ENCODE measurements around the gene MTTP.

Gene MTTP

GRCh38 chr4:99571883-99572282 is 2.7 kb upstream of the MTTP start:
- TF ChIP-seq POLR2A (IDR thresholded peaks at IDR 0.05; ENCODE audit: extremely low read depth, insufficient read length) (no peak), MAX (IDR thresholded peaks at IDR 0.05; ENCODE audit: low read depth, low read length) (no peak), CTCF (IDR thresholded peaks at IDR 0.05; ENCODE audit: low read depth, low read length) (no peak), MYC (IDR thresholded peaks at IDR 0.05; ENCODE audit: low read depth, low read length) (no peak)
- H3K4me3 ChIP-seq (ENCODE audit: low read depth, low read length) = no peak overlapping the region

GRCh38 chr4:99572527-99573240 is 1.9 kb upstream of the MTTP start:
- no peak overlapping the region for H3K4me3 ChIP-seq (ENCODE audit: low read depth, low read length)
- DNase-seq (ENCODE audit: low read depth) = no peak
- no peak for TF ChIP-seq MAX (IDR thresholded peaks at IDR 0.05; ENCODE audit: low read depth, low read length)
- TF ChIP-seq MYC (IDR thresholded peaks at IDR 0.05; ENCODE audit: low read depth, low read length) = no peak
- TF ChIP-seq CTCF (IDR thresholded peaks at IDR 0.05; ENCODE audit: low read depth, low read length) = no peak
- no peak for TF ChIP-seq POLR2A (IDR thresholded peaks at IDR 0.05; ENCODE audit: extremely low read depth, insufficient read length)

More at GRCh38 chr4:99571883-99572282, 2.7 kb upstream of the MTTP start:
- DNase-seq (ENCODE audit: low read depth) = no peak

GRCh38 chr4:99573735-99574368 is 772 bp upstream of the MTTP start:
- H3K4me3 ChIP-seq (ENCODE audit: low read depth, low read length) = no peak overlapping the region
- TF ChIP-seq MAX (IDR thresholded peaks at IDR 0.05; ENCODE audit: low read depth, low read length) = no peak
- TF ChIP-seq POLR2A (IDR thresholded peaks at IDR 0.05; ENCODE audit: extremely low read depth, insufficient read length) = no peak
- TF ChIP-seq CTCF (IDR thresholded peaks at IDR 0.05; ENCODE audit: low read depth, low read length) = no peak
- no peak for TF ChIP-seq MYC (IDR thresholded peaks at IDR 0.05; ENCODE audit: low read depth, low read length)

GRCh38 chr4:99578714-99579113 is 4.1 kb downstream of the MTTP start:
- no peak for TF ChIP-seq MYC (IDR thresholded peaks at IDR 0.05; ENCODE audit: low read depth, low read length)
- no peak for TF ChIP-seq MAX (IDR thresholded peaks at IDR 0.05; ENCODE audit: low read depth, low read length)
- no peak for TF ChIP-seq CTCF (IDR thresholded peaks at IDR 0.05; ENCODE audit: low read depth, low read length)
- TF ChIP-seq POLR2A (IDR thresholded peaks at IDR 0.05; ENCODE audit: extremely low read depth, insufficient read length) = no peak
- H3K4me3 ChIP-seq (ENCODE audit: low read depth, low read length) = no peak overlapping the region
- DNase-seq (ENCODE audit: low read depth) = no peak

More at GRCh38 chr4:99573735-99574368, 772 bp upstream of the MTTP start:
- no peak for DNase-seq (ENCODE audit: low read depth)

- TF ChIP-seq MYC (IDR thresholded peaks at IDR 0.05; ENCODE audit: low read depth, low read length) (no peak), CTCF (IDR thresholded peaks at IDR 0.05; ENCODE audit: low read depth, low read length) (no peak), POLR2A (IDR thresholded peaks at IDR 0.05; ENCODE audit: extremely low read depth, insufficient read length) (no peak), MAX (IDR thresholded peaks at IDR 0.05; ENCODE audit: low read depth, low read length) (no peak)
- H3K4me3 ChIP-seq (ENCODE audit: low read depth, low read length) = no peak overlapping the region
- DNase-seq (ENCODE audit: low read depth) = no peak
Observed at GRCh38 chr4:99585516-99585915, 10.9 kb downstream of the MTTP start.
